ENCODE data around the gene MYO1F. TPM values are rescaled to one million over a fixed set of nuclear protein-coding genes. Genes with fewer than 3 reads are reported as not detected.

MYO1F gene
- total RNA-seq, 1 donor from 2014 or later, result 37.9 TPM

GRCh38 chr19:8500158-8500557 is 77.1 kb downstream of the MYO1F start:
- Mint-ChIP-seq H3K4me1 (peaks cover 15% of the 10 kb centered on the region), H3K9me3 (no peaks in the 10 kb centered on the region), H3K36me3 (ENCODE audit: low read depth) (no peaks in the 10 kb centered on the region), H3K27ac (no peak overlapping the region), H3K4me3 (no peak overlapping the region), H3K27me3 (no peaks in the 10 kb centered on the region)
- intact Hi-C loops (cut with micrococcal nuclease), result no loop called here
- no peak for DNase-seq

GRCh38 chr19:8499048-8499833 is 78.0 kb downstream of the MYO1F start:
- intact Hi-C loops (cut with micrococcal nuclease), result no loop called here
- H3K36me3 Mint-ChIP-seq (ENCODE audit: low read depth), result no peaks in the 10 kb centered on the region
- no peak overlapping the region for H3K4me3 Mint-ChIP-seq
- peaks cover 15% of the 10 kb centered on the region for H3K4me1 Mint-ChIP-seq
- no peak for DNase-seq
- no peak overlapping the region for H3K27ac Mint-ChIP-seq
- no peaks in the 10 kb centered on the region for H3K27me3 Mint-ChIP-seq
- no peaks in the 10 kb centered on the region for H3K9me3 Mint-ChIP-seq

DNA sequence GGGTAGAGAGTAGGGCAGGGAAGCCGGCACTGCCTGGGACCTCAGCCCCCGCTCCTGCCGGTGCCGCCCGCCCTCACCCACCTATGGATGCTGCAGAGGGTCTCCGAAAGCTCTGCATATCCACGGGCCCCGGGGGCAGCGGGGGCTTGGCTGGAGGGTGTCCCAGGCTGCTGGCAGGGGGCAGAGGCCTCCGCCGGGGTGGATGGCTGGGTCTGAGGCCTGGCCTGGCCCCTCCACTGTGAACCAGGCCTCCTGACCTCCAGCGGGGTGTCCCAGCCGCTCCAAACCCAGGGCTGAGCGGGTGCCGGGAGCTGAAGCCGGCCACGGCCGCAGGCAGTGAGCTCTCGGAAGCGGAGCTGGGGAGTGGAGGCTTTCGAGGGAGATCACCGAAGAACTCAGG is 78.9 kb downstream of the MYO1F start:
- no peaks in the 10 kb centered on the region for H3K27me3 Mint-ChIP-seq
- H3K9me3 Mint-ChIP-seq, result no peaks in the 10 kb centered on the region
- intact Hi-C loops (cut with micrococcal nuclease), result no loop called here
- H3K36me3 Mint-ChIP-seq (ENCODE audit: low read depth), result no peaks in the 10 kb centered on the region
- no peak for DNase-seq
- peaks cover 17% of the 10 kb centered on the region for H3K4me1 Mint-ChIP-seq
- no peak overlapping the region for H3K4me3 Mint-ChIP-seq
- no peak overlapping the region for H3K27ac Mint-ChIP-seq

DNA sequence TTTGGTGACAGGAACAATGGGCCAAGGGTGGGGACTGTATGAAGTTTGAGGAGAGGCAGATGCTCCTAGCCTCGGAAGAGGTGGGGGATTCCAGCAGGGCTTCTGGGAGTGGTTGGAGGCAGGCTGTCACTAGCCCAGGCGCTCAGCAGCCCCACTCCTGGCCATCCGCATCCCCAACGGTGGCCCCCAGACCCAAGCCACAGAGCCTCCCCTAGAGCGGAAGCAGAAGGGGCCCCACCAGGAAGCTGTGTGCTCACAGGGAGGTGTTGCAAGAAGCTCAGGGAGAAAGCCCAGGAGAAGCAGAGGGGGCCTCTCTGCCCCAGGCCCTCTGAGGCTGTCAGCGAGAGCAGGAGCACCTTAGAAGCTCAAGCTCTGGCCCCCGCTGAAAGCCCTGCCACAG is 83.1 kb downstream of the MYO1F start:
- peaks cover 6% of the 10 kb centered on the region for H3K36me3 Mint-ChIP-seq (ENCODE audit: low read depth)
- peak; percentile 68 for DNase-seq
- no peak overlapping the region for H3K4me3 Mint-ChIP-seq
- H3K9me3 Mint-ChIP-seq, result no peaks in the 10 kb centered on the region
- peak overlapping the region; percentile 53 for H3K27ac Mint-ChIP-seq
- peaks cover 8% of the 10 kb centered on the region for H3K4me1 Mint-ChIP-seq
- intact Hi-C loops (cut with micrococcal nuclease), result no loop called here
- H3K27me3 Mint-ChIP-seq, result no peaks in the 10 kb centered on the region

DNA sequence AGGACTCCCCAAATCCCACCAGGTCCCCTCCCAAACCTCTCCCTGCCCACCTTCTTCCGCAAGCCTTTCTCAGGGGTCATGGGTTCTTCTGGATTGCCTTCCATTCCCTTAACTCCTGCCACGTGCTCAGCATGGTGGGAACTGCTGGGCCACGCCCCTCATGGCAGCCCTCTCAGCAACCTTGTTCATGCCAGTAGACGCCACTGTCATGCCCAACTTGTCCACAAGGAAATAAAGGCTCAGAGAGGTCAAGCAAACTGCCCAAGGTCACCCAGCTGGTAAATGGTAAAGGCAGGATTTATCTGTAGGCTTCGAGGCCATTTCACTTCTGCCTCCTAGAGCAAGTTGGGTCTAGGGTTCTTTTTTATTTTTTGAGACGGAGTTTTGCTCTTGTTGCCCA is 85.7 kb downstream of the MYO1F start:
- DNase-seq, result no peak
- H3K27ac Mint-ChIP-seq, result no peak overlapping the region
- no peak overlapping the region for H3K4me3 Mint-ChIP-seq
- no peaks in the 10 kb centered on the region for H3K9me3 Mint-ChIP-seq
- H3K27me3 Mint-ChIP-seq, result no peaks in the 10 kb centered on the region
- peaks cover 27% of the 10 kb centered on the region for H3K4me1 Mint-ChIP-seq
- peaks cover 28% of the 10 kb centered on the region for H3K36me3 Mint-ChIP-seq (ENCODE audit: low read depth)
- intact Hi-C loops (cut with micrococcal nuclease), result no loop called here

- Mint-ChIP-seq H3K27ac (peak overlapping the region; percentile 52), H3K36me3 (ENCODE audit: low read depth) (peaks cover 33% of the 10 kb centered on the region), H3K9me3 (no peaks in the 10 kb centered on the region), H3K27me3 (no peaks in the 10 kb centered on the region), H3K4me1 (peaks cover 31% of the 10 kb centered on the region), H3K4me3 (no peak overlapping the region)
- intact Hi-C loops (cut with micrococcal nuclease), result no loop called here
- DNase-seq, result no peak
These were observed 86.4 kb downstream of the MYO1F start for GRCh38 chr19:8490873-8491272.

DNA sequence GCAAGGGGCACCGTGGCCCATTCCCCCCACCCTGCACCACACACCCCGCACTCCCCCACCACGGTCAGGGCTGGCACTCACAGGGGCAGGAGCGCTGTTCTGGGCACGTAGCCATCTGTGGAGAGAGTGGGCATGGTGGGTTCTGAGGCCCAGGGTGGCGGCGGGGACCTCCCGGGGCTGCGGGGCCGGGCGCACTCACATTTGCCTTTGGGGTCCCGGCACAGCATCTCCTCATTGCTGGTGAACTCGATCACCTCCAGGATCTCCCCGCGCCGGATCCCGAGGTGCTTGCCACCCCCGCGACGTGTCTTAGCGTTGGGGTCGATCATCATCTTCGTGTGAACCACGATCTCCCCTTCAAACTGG is 86.9 kb downstream of the MYO1F start:
- Mint-ChIP-seq H3K36me3 (ENCODE audit: low read depth) (peaks cover 35% of the 10 kb centered on the region), H3K27me3 (no peaks in the 10 kb centered on the region), H3K27ac (no peak overlapping the region), H3K4me1 (peaks cover 28% of the 10 kb centered on the region), H3K9me3 (no peaks in the 10 kb centered on the region), H3K4me3 (no peak overlapping the region)
- intact Hi-C loops (cut with micrococcal nuclease), result no loop called here
- no peak for DNase-seq

- Mint-ChIP-seq H3K27me3 (no peaks in the 10 kb centered on the region), H3K4me3 (no peak overlapping the region), H3K27ac (no peak overlapping the region), H3K9me3 (no peaks in the 10 kb centered on the region), H3K36me3 (ENCODE audit: low read depth) (peaks cover 41% of the 10 kb centered on the region), H3K4me1 (peaks cover 27% of the 10 kb centered on the region)
- no peak for DNase-seq
- intact Hi-C loops (cut with micrococcal nuclease), result no loop called here
These were observed 87.5 kb downstream of the MYO1F start for GRCh38 chr19:8489561-8490394.

DNA sequence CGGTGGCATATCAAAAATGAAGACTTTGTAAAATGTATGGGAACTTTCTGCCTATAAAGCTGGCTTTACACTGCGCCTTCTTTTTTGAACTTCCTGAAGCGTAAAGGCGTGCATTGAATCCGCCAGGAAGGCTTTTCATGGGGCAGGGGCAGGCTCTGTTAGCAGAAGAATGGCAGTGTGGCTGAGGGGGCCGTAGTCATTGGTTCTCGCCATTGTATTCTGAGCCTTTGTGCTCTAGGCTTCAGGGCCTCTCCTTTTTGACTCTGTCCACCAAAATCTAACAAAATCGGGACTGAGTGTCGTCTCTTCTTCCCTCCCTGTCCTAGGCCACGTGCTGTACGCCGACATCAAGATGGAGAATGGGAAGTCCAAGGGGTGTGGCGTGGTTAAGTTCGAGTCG is 88.9 kb downstream of the MYO1F start:
- H3K27me3 Mint-ChIP-seq, result no peaks in the 10 kb centered on the region
- peaks cover 48% of the 10 kb centered on the region for H3K36me3 Mint-ChIP-seq (ENCODE audit: low read depth)
- H3K4me3 Mint-ChIP-seq, result no peak overlapping the region
- no peak for DNase-seq
- H3K4me1 Mint-ChIP-seq, result peaks cover 23% of the 10 kb centered on the region
- no peaks in the 10 kb centered on the region for H3K9me3 Mint-ChIP-seq
- intact Hi-C loops (cut with micrococcal nuclease), result no loop called here
- peak overlapping the region; percentile 95 for H3K27ac Mint-ChIP-seq

DNA sequence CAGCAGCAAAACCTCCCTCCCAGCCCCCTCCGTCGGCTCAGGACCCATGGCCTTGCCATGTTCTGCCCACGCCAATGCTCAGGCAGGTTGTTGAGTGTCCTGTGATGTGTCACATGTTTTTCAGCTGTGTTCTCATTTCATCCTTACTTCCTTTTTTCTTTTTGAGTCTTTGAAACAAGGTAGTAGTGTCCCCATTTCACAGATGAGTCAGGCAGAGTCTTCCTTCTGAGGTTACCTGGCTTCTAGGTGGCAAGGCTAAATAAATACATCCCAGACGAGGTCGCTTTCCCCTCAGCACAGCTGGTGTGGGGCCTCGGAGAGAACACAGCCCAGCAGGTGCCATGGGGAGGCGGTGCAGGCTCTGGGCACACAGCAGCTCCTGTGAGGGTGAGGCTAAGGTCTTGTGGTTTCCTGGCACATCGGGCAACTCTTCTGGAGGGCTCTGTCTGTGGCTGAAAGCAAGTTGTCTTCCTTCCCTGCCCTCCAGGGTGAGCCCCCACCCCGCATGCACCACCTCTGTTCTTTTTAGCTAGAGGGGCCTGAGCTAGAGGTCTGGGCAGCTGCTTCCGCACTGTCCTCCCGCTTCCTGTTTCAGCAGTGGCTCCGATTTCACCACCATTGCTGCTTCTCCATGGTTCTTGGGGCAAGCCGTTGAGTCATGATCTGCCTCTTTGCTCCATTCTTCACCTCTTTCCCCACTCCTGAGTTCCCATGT is 89.9 kb downstream of the MYO1F start:
- H3K9me3 Mint-ChIP-seq, result no peaks in the 10 kb centered on the region
- H3K4me3 Mint-ChIP-seq, result peak overlapping the region; percentile 68
- H3K27ac Mint-ChIP-seq, result peak overlapping the region; percentile 95
- H3K36me3 Mint-ChIP-seq (ENCODE audit: low read depth), result peaks cover 58% of the 10 kb centered on the region
- intact Hi-C loops (cut with micrococcal nuclease), result no loop called here
- no peaks in the 10 kb centered on the region for H3K27me3 Mint-ChIP-seq
- peaks cover 28% of the 10 kb centered on the region for H3K4me1 Mint-ChIP-seq
- DNase-seq, result peak; percentile 81

- Mint-ChIP-seq H3K27ac (peak overlapping the region; percentile 95), H3K36me3 (ENCODE audit: low read depth) (peaks cover 62% of the 10 kb centered on the region), H3K4me3 (peak overlapping the region; percentile 68), H3K27me3 (no peaks in the 10 kb centered on the region), H3K4me1 (peaks cover 31% of the 10 kb centered on the region), H3K9me3 (no peaks in the 10 kb centered on the region)
- no peak for DNase-seq
- intact Hi-C loops (cut with micrococcal nuclease), result no loop called here
These were observed 90.5 kb downstream of the MYO1F start for GRCh38 chr19:8486661-8487136.

GRCh38 chr19:8485561-8486371 is 91.5 kb downstream of the MYO1F start:
- intact Hi-C loops (cut with micrococcal nuclease), result no loop called here
- peaks cover 68% of the 10 kb centered on the region for H3K36me3 Mint-ChIP-seq (ENCODE audit: low read depth)

DNA sequence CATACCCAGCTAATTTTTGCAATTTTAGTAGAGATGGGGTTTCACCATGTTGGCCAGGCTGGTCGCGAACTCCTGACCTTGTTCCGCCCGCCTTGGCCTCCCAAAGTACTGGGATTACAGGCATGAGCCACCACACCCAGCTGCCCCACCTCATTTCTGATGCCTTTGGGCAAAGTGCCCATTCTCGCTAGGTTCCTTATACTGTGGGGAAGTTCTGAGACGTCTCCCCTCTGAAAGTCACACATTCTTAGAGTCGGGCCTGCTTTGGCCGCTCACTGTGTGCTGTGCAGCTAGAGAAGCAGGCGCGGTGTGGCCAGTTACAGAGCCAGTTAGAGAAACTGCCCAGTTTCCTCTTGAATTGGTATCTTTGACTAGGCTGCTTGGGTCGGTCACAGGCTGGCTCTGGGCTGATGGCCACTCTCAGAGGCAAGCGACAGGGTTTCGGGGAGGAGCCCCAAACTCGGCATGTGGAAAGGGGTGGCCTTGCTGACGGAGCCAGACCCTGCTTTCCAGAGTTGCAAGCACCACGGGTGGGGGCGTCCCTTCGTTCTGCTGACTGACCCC is 92.8 kb downstream of the MYO1F start:
- H3K27me3 Mint-ChIP-seq, result no peaks in the 10 kb centered on the region
- H3K4me1 Mint-ChIP-seq, result peaks cover 41% of the 10 kb centered on the region
- no peak overlapping the region for H3K4me3 Mint-ChIP-seq
- peaks cover 68% of the 10 kb centered on the region for H3K36me3 Mint-ChIP-seq (ENCODE audit: low read depth)
- DNase-seq, result no peak
- intact Hi-C loops (cut with micrococcal nuclease), result no loop called here
- H3K9me3 Mint-ChIP-seq, result no peaks in the 10 kb centered on the region
- H3K27ac Mint-ChIP-seq, result no peak overlapping the region

More at GRCh38 chr19:8485561-8486371, 91.5 kb downstream of the MYO1F start:
- Mint-ChIP-seq H3K27me3 (no peaks in the 10 kb centered on the region), H3K4me1 (peaks cover 40% of the 10 kb centered on the region), H3K9me3 (no peaks in the 10 kb centered on the region), H3K4me3 (no peak overlapping the region), H3K27ac (peak overlapping the region; percentile 95)
- no peak for DNase-seq

Measured in activated CD4-positive, alpha-beta T cell treated with anti-CD3 and anti-CD28 coated beads, Interleukin-2, amount 10 ng/mL, durations not matched to agents 24 days and 14 days (primary cell).